Kidney glomerular epithelial cell (primary cell): ENCODE results near the gene TMEM117.
"Not testable (repeated sequence)": the region's sequence is repeated elsewhere in the genome, so short reads cannot be mapped to it uniquely, and the experiment has no call there.

Experiments
- DNase-seq: peaks from one replicate; lab custom pipeline; 2025; lab: John Stamatoyannopoulos, UW

Gene TMEM117

GRCh38 chr12:44223736-44224135 lies 387.9 kb downstream of the TMEM117 start:
- DNase-seq: no peak

GRCh38 chr12:44224399-44225148 lies 388.7 kb downstream of the TMEM117 start:
- DNase-seq: no peak

GRCh38 chr12:44225149-44225510 lies 389.2 kb downstream of the TMEM117 start:
- no peak for DNase-seq

GRCh38 chr12:44227616-44228015 lies 391.7 kb downstream of the TMEM117 start:
- DNase-seq: no peak

- DNase-seq: no peak
Measured at GRCh38 chr12:44229846-44230245, 394.0 kb downstream of the TMEM117 start.

GRCh38 chr12:44235674-44236073 lies 399.8 kb downstream of the TMEM117 start:
- DNase-seq: no peak

- DNase-seq: no peak
Measured at GRCh38 chr12:44240186-44240585, 404.3 kb downstream of the TMEM117 start.

GRCh38 chr12:44245932-44246331 lies 410.1 kb downstream of the TMEM117 start:
- no peak for DNase-seq

- no peak for DNase-seq
Measured at GRCh38 chr12:44246482-44247105, 410.7 kb downstream of the TMEM117 start.

- no peak for DNase-seq
Measured at GRCh38 chr12:44247588-44247987, 411.7 kb downstream of the TMEM117 start.

- DNase-seq: no peak
Measured at GRCh38 chr12:44248436-44248835, 412.6 kb downstream of the TMEM117 start.

GRCh38 chr12:44250440-44250839 lies 414.6 kb downstream of the TMEM117 start:
- not testable (repeated sequence) for DNase-seq

GRCh38 chr12:44253338-44253856 lies 417.5 kb downstream of the TMEM117 start:
- no peak for DNase-seq

GRCh38 chr12:44258246-44258645 lies 422.4 kb downstream of the TMEM117 start:
- no peak for DNase-seq

- DNase-seq: no peak
Measured at GRCh38 chr12:44259890-44260289, 424.0 kb downstream of the TMEM117 start.

- no peak for DNase-seq
Measured at GRCh38 chr12:44260581-44260980, 424.7 kb downstream of the TMEM117 start.

GRCh38 chr12:44285321-44285960 lies 449.6 kb downstream of the TMEM117 start:
- DNase-seq: no peak

- DNase-seq: peak; percentile 10
Measured at GRCh38 chr12:44286336-44286735, 450.5 kb downstream of the TMEM117 start.

GRCh38 chr12:44286821-44287505 lies 451.1 kb downstream of the TMEM117 start:
- DNase-seq: no peak

- no peak for DNase-seq
Measured at GRCh38 chr12:44287545-44287944, 451.7 kb downstream of the TMEM117 start.

GRCh38 chr12:44294649-44295048 lies 458.8 kb downstream of the TMEM117 start:
- DNase-seq: no peak

GRCh38 chr12:44295958-44296623 lies 460.2 kb downstream of the TMEM117 start:
- DNase-seq: no peak
